CD4-positive, CD25-positive, alpha-beta regulatory T cell (primary cell): ENCODE results near the gene ELL. TPM values are rescaled to one million over a fixed set of nuclear protein-coding genes. Genes with fewer than 3 reads are reported as not detected.

Experiments
- ATAC-seq, 2 donors: fragments of 150-1000 bp; cut with Tn5 transposase; one replicate each; pipeline ENCODE4 v1.10.0; 2021; ENCODE audit warnings: low read depth in 2 of 2, moderate number of reproducible peaks in 2 of 2, moderate library complexity in 1 of 2
- DNase-seq, 3 donors: peaks; one replicate each; pipeline versions ENCODE4 v3.0.0 to v3.0.0-alpha.2; 2012 to 2022; ENCODE audit warnings: mixed read lengths in 1 of 3
- H3K27ac ChIP-seq: one replicate; pipeline ENCODE4 v1.7.0; 2013; ENCODE audit warnings: mild to moderate bottlenecking, low read length; ENCODE audit not compliant: insufficient read depth, poor library complexity, severe bottlenecking
- H3K27me3 ChIP-seq: one replicate; pipeline ENCODE4 v1.7.0; 2013; ENCODE audit warnings: low read length; ENCODE audit not compliant: control insufficient read depth, insufficient read depth
- H3K36me3 ChIP-seq: one replicate; pipeline ENCODE4 v1.7.0; 2013; ENCODE audit warnings: mild to moderate bottlenecking, low read length, moderate library complexity; ENCODE audit not compliant: control insufficient read depth, insufficient read depth
- H3K4me1 ChIP-seq: 2 replicates; pipeline ENCODE4 v1.7.0; 2013; ENCODE audit warnings: mild to moderate bottlenecking, low read length; ENCODE audit not compliant: insufficient read depth, control insufficient read depth, poor library complexity, severe bottlenecking
- H3K4me3 ChIP-seq: one replicate; pipeline ENCODE4 v1.7.0; 2013; ENCODE audit warnings: low read depth, mild to moderate bottlenecking, low read length, moderate library complexity
- H3K9me3 ChIP-seq, 2 experiments: 1 replicate in 1 of 2; 2 replicates in 1 of 2; pipeline ENCODE4 v1.7.0; 2013; ENCODE audit warnings: low read length in 2 of 2, mild to moderate bottlenecking in 1 of 2, moderate library complexity in 1 of 2; ENCODE audit not compliant: control insufficient read depth in 2 of 2
- H3K27ac Mint-ChIP-seq, 3 donors: one replicate each; pipeline ENCODE4 v1.8.0; 2020 to 2022; ENCODE audit warnings: mild to moderate bottlenecking in 3 of 3, mixed read lengths in 3 of 3, moderate library complexity in 2 of 3
- H3K27me3 Mint-ChIP-seq: one replicate; pipeline ENCODE4 v1.8.0; 2022; ENCODE audit warnings: mild to moderate bottlenecking, mixed read lengths
- H3K36me3 Mint-ChIP-seq: one replicate; pipeline ENCODE4 v1.8.0; 2020; ENCODE audit warnings: mixed read lengths
- H3K4me1 Mint-ChIP-seq, 4 donors: one replicate each; pipeline ENCODE4 v1.8.0; 2020 to 2022; ENCODE audit warnings: mixed read lengths in 4 of 4, mild to moderate bottlenecking in 1 of 4
- H3K4me3 Mint-ChIP-seq, 4 donors: one replicate each; pipeline ENCODE4 v1.8.0; 2020 to 2022; ENCODE audit warnings: mild to moderate bottlenecking in 4 of 4, mixed read lengths in 4 of 4, moderate library complexity in 3 of 4
- H3K9me3 Mint-ChIP-seq, 7 donors: one replicate each; pipeline ENCODE4 v1.8.0; 2020 to 2022; ENCODE audit warnings: mixed read lengths in 7 of 7, mild to moderate bottlenecking in 3 of 7, moderate library complexity in 2 of 7
- polyA plus RNA-seq, 4 donors: library from polyadenylated mRNA; unstranded; fragments of 300-500 nt; fragmentation: Illumina TruSeq; gene quantifications; one replicate each; pipeline ENCODE4 v1.2.3, GENCODE V29; 2021
- total RNA-seq: library from RNA; stranded (reverse); gene quantifications from one replicate; pipeline ENCODE4 v1.2.3, GENCODE V29; 2022

The ELL gene
- total and polyA plus RNA-seq, 5 donors from 2014 or later, result 7.7 to 53.6 (median 10.0) TPM

- Histone ChIP-seq H3K9me3 (no peaks in the 10 kb centered on the region), H3K4me1 (peaks cover 18% of the 10 kb centered on the region), H3K27me3 (no peaks in the 10 kb centered on the region), H3K4me3 (peak within 1 kb of the TSS; percentile 89), H3K36me3 (peaks cover 7% of the 10 kb centered on the region), H3K27ac (peak within 1 kb of the TSS; percentile 93)
- Mint-ChIP-seq H3K4me1 (peaks cover 8 to 30% (median 19%) of the 10 kb centered on the region in 4 donors), H3K36me3 (peaks cover 4% of the 10 kb centered on the region), H3K9me3 (peaks cover 0 to 2% (median 0%) of the 10 kb centered on the region in 7 donors), H3K27ac (peak within 1 kb of the TSS; percentile 95 to 98 (median 98)), H3K27me3 (peaks cover 12% of the 10 kb centered on the region), H3K4me3 (peak within 1 kb of the TSS; percentile 92 to 96 (median 94))
- ATAC-seq (peak; percentile 99 to 100), DNase-seq (peak; percentile 97 to 100 (median 99))
Measured at GRCh38 chr19:18557411-18558201, 35.7 kb upstream of the ELL start, which contains the start of gene KXD1. Gene KXD1 (plus strand): TSS chr19:18557870. CDS start chr19:18562057, 4,187 bp downstream.

DNA sequence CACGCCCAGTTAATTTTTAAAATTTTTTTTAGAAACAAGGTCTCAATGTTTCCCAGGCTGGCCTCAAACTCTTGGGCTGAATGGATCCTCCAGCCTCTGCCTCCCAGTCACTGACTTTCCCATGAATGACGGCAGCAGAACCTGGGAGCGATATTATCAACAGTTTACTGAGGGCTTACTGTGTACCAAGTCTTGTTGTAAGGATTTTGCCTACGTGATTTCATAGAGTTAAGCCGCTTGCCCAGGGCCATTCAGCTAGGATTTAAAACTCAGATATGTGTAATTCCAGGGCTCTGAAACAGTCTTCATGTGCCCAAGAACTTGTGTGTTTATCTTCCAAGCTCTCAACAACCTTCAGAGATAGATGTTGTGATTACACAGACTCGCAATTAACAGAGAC, 29.8 kb upstream of the ELL start:
- Mint-ChIP-seq H3K36me3 (no peaks in the 10 kb centered on the region), H3K4me3 (no peak overlapping the region), H3K9me3 (no peaks in the 10 kb centered on the region), H3K27me3 (no peaks in the 10 kb centered on the region), H3K27ac (no peak overlapping the region), H3K4me1 (peaks cover 0 to 6% (median 0%) of the 10 kb centered on the region in 4 donors)
- Histone ChIP-seq H3K27ac (no peak overlapping the region), H3K36me3 (no peaks in the 10 kb centered on the region), H3K4me1 (no peaks in the 10 kb centered on the region), H3K4me3 (no peak overlapping the region), H3K27me3 (no peaks in the 10 kb centered on the region), H3K9me3 (no peaks in the 10 kb centered on the region)
- ATAC-seq (no peak), DNase-seq (no peak)

DNA sequence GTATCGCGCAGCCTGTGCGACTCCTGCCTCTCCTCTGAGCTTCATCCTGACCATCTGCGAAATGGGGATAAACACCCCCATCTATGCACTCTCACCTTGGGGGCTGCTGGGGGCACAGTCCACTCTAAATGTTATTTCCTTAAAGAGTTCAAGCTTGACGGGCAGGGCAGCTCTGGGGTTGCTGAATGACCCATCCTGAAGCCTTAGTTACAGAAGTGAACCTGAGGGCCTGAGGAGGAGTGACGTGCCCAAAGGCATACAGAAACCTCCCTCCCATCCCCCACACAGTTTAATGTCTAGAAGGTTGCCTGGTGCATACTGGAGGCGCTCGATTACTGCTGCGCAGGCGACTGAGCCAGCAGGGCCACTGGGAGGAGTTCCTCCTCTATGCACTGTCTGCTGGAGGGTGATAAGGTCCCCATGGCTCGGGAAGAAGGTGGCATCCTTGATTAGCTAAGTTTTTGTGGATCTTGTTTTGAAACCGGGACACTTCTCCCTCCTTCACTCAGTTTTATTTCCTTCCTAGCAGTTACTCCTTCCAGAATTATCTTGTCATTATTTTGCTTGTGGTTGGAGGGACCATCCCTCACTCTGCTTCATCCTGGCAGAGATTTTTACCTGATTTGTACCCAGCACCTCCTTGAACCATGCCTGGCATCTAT, 22.1 kb upstream of the ELL start:
- Mint-ChIP-seq H3K4me3 (peak overlapping the region; percentile 91 to 99 (median 96)), H3K27me3 (peaks cover 4% of the 10 kb centered on the region), H3K9me3 (no peaks in the 10 kb centered on the region), H3K27ac (peak overlapping the region; percentile 94 to 99 (median 97)), H3K36me3 (peaks cover 3% of the 10 kb centered on the region), H3K4me1 (peaks cover 0 to 34% (median 17%) of the 10 kb centered on the region in 4 donors)
- DNase-seq, result peak; percentile 62 to 95 (median 80)
- H3K4me3 ChIP-seq, result peak overlapping the region; percentile 81
- peaks cover 18% of the 10 kb centered on the region for H3K4me1 ChIP-seq
- peak; percentile 75 to 81 for ATAC-seq
- no peaks in the 10 kb centered on the region for H3K27me3 ChIP-seq
- H3K9me3 ChIP-seq, result no peaks in the 10 kb centered on the region
- peaks cover 16% of the 10 kb centered on the region for H3K36me3 ChIP-seq
- peak overlapping the region; percentile 80 for H3K27ac ChIP-seq

GRCh38 chr19:18542941-18543813, 21.3 kb upstream of the ELL start, which contains the start of gene FKBP8:
Gene FKBP8 (minus strand): TSS chr19:18543573. CDS start chr19:18541970, 1,603 bp downstream.
- Mint-ChIP-seq H3K27me3 (peaks cover 4% of the 10 kb centered on the region), H3K4me1 (peaks cover 0 to 34% (median 15%) of the 10 kb centered on the region in 4 donors), H3K36me3 (peaks cover 3% of the 10 kb centered on the region), H3K27ac (peak within 1 kb of the TSS; percentile 95 to 99 (median 97)), H3K4me3 (peak within 1 kb of the TSS; percentile 91 to 99 (median 96)), H3K9me3 (no peaks in the 10 kb centered on the region)
- Histone ChIP-seq H3K27ac (peak within 1 kb of the TSS; percentile 80), H3K4me1 (peaks cover 18% of the 10 kb centered on the region), H3K4me3 (peak within 1 kb of the TSS; percentile 81), H3K36me3 (peaks cover 18% of the 10 kb centered on the region), H3K27me3 (no peaks in the 10 kb centered on the region), H3K9me3 (no peaks in the 10 kb centered on the region)
- ATAC-seq (peak; percentile 95 to 96), DNase-seq (peak; percentile 87 to 95 (median 91))

DNA sequence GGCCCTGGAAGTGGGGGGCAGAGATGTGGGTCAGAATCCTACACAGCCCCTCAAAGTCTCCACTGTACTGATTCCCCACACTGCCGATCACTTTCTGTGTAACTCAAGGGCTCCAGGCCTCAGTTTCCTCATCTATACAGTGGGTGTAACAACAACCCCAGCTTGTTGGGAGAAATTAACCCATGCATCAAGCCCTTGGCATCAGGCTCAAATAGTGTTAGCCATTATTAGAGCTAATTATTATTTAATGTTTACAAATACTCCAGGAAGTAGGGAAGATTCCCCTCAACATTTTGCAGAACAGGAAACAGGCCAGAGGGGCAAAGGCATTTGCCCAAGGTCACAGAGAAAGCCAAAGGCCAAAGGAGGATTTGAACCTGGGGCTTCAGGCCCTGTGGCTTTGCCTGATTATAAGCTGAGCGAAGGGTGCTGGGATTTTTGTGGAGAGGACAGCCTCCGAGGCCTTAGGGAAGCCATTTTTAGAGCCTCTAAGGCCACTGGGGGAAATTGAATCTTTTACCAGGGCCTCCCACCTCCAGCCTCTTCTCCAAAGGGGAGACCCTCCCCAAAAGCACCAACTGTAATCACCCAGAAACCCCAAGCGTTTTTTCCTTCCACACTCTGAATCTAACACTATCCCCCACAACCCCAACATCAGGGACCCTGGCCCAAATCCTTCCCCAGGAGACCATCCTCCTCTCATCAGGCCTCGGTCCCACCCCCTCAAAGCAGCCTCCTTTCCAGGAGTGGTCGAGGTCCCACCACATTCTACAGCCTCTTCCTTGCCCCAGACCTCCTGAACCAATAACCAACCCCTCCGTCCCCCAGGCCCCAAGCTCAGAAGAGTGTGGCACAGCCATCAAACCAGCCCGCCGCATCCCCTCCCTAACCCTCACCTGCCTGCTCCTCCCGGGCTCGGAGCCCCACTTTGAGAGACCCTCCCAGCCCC, 20.4 kb upstream of the ELL start:
- Histone ChIP-seq H3K36me3 (peaks cover 26% of the 10 kb centered on the region), H3K4me3 (peak overlapping the region; percentile 68), H3K27me3 (no peaks in the 10 kb centered on the region), H3K4me1 (peaks cover 18% of the 10 kb centered on the region), H3K27ac (peak overlapping the region; percentile 80), H3K9me3 (no peaks in the 10 kb centered on the region)
- peak overlapping the region; percentile 88 to 95 (median 90) for H3K27ac Mint-ChIP-seq
- DNase-seq (no peak), ATAC-seq (no peak)
- peak overlapping the region; percentile 91 to 95 (median 91) for H3K4me3 Mint-ChIP-seq
- H3K4me1 Mint-ChIP-seq, result peaks cover 0 to 34% (median 15%) of the 10 kb centered on the region in 4 donors
- no peaks in the 10 kb centered on the region for H3K9me3 Mint-ChIP-seq
- peaks cover 4% of the 10 kb centered on the region for H3K27me3 Mint-ChIP-seq
- H3K36me3 Mint-ChIP-seq, result peaks cover 3% of the 10 kb centered on the region

DNA sequence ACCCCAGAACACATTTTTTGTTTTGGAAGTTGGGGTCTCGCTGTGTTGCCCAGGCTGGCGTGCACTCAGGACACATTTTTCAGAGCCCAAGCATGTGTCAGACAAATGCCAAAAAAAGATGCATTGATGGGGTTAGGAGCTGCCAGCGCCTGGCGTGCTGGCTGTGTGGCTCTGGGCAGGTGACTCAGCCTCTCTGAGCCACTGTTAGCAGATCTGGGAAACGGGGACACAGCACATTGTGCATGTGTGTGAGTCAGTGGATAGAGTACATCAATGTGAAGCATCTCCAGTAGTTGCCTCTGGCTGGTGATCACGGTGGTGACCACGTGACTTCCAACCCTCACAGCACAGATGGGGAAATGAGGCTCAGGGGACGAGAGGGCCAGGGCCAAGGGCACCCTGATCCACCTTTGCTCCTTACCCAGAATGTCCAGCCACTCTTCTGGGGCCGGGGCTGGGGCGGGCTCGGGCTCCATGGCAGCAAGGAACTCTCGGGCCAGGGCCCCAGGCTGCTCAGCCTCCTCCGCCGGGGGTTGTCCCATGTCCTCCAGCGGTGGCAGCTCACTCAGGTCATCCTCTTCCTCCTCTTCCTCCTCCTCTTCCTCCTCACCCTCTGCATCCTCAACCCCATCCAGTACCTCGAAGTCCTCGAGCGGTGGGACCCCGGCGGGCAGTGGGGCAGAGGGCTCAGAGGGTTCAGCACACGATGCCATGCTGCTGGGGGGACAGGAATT, 19.6 kb upstream of the ELL start:
- Mint-ChIP-seq H3K9me3 (no peaks in the 10 kb centered on the region), H3K27me3 (peaks cover 4% of the 10 kb centered on the region), H3K27ac (peak overlapping the region in 2 of 3 donors; percentile 51 to 85), H3K36me3 (peaks cover 7% of the 10 kb centered on the region), H3K4me1 (peaks cover 0 to 38% (median 19%) of the 10 kb centered on the region in 4 donors), H3K4me3 (peak overlapping the region; percentile 74 to 95 (median 88))
- Histone ChIP-seq H3K27ac (peak overlapping the region; percentile 80), H3K27me3 (no peaks in the 10 kb centered on the region), H3K9me3 (no peaks in the 10 kb centered on the region), H3K4me3 (peak overlapping the region; percentile 68), H3K4me1 (peaks cover 18% of the 10 kb centered on the region), H3K36me3 (peaks cover 34% of the 10 kb centered on the region)
- no peak for ATAC-seq
- DNase-seq, result no peak
